Non-pigmented ciliary epithelial cell (primary cell): ENCODE data around the gene COL20A1.

Source experiments
- DNase-seq: peaks from one replicate; pipeline ENCODE4 v3.0.0-alpha.2; 2010; ENCODE audit warnings: low read depth

The COL20A1 gene

GRCh38 chr20:63261060-63261794 lies 31.8 kb upstream of the COL20A1 start:
- DNase-seq, result no peak

DNA sequence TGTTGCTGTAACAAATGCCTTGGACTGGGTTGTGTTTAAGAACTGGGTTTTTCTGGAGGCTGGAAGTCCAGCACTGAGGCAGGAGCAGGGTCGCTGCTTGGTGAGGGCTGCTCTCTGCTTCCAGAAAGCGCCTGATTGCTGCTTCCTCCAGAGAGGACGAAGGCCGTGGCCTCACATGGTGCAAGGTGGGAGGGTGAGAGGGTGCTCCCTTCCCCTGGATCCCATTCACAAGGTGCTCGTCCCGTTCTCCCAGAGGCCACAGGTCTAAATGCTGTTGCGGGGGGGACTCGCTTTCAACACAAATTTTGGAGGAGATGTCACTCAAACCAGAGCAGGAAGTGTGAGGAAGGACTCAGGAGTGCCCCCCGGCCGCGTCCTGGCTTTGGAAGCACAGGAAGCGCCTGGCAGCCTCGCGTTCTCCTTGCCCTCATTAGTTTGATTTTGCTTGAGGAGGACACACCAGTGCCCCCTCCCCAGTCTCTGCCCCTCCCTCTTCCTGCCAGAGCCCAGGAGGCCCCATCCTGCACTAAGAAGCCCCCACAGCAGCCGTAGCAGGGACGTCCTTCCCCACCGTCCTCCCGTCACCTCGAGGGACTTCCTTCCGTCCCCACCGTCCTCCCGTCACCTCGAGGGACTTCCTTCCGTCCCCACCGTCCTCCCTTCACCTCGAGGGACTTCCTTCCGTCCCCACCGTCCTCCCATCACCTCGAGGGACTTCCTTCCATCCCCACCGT lies 31.0 kb upstream of the COL20A1 start:
- no peak for DNase-seq

GRCh38 chr20:63262836-63263235 lies 30.1 kb upstream of the COL20A1 start:
- DNase-seq, result no peak

GRCh38 chr20:63264000-63264399 lies 29.0 kb upstream of the COL20A1 start:
- DNase-seq, result no peak

- DNase-seq, result no peak
These were observed 28.5 kb upstream of the COL20A1 start for GRCh38 chr20:63264519-63264918.

- no peak for DNase-seq
These were observed 27.0 kb upstream of the COL20A1 start for GRCh38 chr20:63265891-63266515.

- no peak for DNase-seq
These were observed 25.3 kb upstream of the COL20A1 start for GRCh38 chr20:63267691-63268090.

DNA sequence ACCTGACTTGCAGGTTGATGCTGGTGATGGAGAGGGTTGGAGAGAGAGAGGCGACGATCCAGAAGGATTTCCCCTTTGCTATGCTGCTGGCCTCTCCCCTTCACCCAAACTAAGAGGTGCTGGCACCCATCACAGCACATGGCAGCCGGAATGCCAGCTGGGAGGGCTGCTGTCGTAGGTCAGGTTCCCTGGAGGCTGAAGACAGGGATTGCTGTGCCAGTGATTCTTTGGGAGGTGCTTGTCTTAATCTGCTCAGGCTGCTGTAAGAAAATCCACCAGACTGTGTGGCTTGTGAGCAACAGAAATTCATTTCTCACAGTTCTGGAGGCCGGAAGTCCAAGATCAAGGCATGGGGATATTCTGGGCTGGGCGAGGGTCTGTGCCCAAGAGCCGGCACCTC lies 24.7 kb upstream of the COL20A1 start:
- no peak for DNase-seq

- DNase-seq, result no peak
These were observed 24.1 kb upstream of the COL20A1 start for GRCh38 chr20:63268671-63269439.

- DNase-seq, result no peak
These were observed 23.3 kb upstream of the COL20A1 start for GRCh38 chr20:63269724-63270123.

- DNase-seq, result no peak
These were observed 22.2 kb upstream of the COL20A1 start for GRCh38 chr20:63270606-63271325.

DNA sequence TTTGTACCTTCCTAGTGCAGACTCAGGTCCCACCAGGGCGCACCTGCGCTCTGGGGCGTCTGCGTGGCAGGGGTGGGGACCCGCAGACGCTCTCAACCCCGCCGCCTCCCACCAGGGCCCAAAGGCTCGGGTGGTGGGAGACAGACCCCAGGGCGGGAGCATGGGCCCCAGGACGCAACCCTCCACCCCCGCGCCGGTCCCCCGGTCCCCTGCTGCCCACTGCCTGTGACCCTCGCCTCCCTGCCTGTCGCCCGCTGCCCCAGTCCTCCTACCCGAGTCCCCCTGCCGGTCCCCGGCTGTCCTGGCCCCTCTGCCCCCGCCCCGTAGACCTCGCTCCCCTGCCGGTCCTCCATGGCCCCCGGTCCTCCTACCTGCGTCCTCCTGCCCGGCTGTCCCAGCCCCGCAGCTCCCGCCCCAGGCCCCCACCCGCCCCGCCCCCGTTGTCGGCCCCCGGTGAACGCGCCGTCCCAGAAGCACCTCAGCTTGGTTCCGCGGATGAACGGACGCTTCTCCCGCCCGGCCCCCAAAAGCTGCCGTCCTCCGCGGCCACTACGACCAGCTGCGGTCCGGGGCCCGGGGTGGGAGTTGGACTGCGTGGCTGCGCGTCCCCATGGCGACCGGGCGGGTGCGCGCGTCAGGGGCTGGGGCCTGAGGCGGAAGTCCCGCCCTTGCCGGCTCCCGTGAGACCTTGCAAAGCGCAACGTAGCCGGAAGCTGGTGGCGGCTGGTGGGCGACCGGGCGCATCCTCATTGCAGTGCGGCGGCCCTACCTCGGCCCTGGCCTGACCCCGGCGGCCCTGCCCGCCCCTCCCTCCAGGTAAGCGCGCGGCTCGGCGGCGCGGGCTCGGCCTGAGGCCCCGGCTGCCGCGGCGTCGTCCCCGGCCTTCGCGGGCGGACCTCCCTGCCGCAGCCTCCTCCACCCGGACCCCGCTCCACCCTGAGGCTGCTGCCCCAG lies 20.6 kb upstream of the COL20A1 start, which contains the start of gene ARFGAP1:
Gene ARFGAP1 (plus strand): TSS at position 709 of the 954 bp plus-strand sequence. CDS start 2,768 bp downstream, outside the sequence.
- peak; percentile 57 for DNase-seq

DNA sequence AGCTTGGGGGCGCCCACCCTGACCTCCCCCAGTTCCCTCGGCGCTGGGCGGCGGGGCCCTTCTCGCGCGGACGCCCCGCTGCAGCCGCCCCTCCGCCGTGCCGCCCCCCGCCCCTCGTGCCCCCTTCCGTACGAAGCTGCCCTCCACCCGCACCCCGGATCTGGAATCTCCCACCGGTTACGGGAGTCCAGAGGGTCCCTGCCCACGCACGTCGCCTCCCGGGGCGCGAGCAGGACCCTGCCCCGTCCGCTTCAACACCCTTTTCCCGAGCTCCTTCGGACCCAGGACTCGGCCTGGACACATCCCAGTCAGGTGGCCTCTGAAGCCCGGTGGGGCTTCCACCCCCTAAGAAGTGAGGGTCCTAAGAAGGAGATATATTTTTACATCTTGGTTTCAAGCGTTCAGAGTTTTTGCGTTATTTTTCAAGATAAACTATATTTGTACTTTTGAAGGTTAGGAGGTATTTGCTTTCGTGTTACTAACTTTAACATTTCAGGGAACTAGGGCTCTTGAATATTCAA lies 19.9 kb upstream of the COL20A1 start:
- DNase-seq, result no peak

- peak; percentile 80 for DNase-seq
These were observed 19.2 kb upstream of the COL20A1 start for GRCh38 chr20:63273635-63274380.

DNA sequence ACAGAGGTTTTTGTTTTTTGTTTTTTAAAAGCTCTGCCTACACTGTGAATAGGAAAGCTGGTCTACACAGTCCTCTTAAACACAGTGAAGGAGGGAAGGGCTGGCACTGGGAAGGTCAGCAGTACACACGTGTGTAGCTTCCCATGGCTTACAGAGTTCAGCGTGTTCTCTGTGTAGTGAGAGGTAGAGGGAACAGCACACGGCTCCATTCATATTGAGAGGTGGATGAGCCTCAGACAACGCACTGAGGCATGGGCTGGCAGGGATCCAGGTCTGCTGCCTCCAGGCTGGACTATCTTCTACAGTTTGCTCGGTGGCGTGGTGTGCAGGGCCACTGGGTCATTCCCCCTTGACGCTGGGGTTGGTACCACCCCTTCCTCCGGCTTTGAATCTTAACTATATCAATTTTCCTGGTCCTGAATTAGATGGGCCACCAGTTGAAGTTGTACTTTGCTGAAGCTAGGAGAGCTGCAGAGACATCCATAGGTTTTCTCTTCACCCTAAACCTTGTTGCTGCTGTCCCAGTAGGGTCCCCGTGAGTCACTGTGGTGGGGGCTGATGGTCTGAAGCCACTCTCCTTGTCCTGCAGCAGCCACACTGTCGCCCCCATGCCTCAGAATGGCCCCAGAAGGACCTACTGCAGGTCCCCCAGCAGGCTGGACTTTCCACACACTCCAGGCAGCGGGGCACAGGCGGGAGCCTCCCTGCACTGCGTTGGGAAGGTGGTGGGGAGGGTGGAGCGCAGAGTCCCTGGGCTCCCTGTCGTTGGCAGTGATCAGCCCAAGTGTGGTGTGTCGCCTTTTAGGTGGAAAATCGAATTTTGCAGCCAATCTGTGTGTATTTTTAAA lies 18.4 kb upstream of the COL20A1 start:
- DNase-seq, result no peak

- no peak for DNase-seq
These were observed 17.2 kb upstream of the COL20A1 start for GRCh38 chr20:63275825-63276224.

- DNase-seq, result no peak
These were observed 16.0 kb upstream of the COL20A1 start for GRCh38 chr20:63276956-63277355.

GRCh38 chr20:63277466-63278272 lies 15.3 kb upstream of the COL20A1 start:
- no peak for DNase-seq
